Lower lobe of right lung (tissue), 2 donors: ENCODE measurements around the gene SNAPIN. TPM values are rescaled to one million over a fixed set of nuclear protein-coding genes. Genes with fewer than 3 reads are reported as not detected.
A peak's percentile ranks its signal among the peaks of the same experiment; 100 is the strongest.

Experiments
- ATAC-seq, 2 donors: fragments of 200-7000 bp; cut with Tn5 transposase; one replicate each; pipeline ENCODE4 v1.9.1; 2020 to 2022; ENCODE audit warnings: mild to moderate bottlenecking in 2 of 2, moderate library complexity in 2 of 2
- DNase-seq: peaks from one replicate; pipeline ENCODE4 v3.0.0-alpha.2; 2020
- H3K27ac ChIP-seq: fragments of 200-600 bp; one replicate; pipeline ENCODE4 v1.8.0; 2022
- H3K27me3 ChIP-seq: fragments of 200-600 bp; one replicate; pipeline ENCODE4 v1.8.0; 2022; ENCODE audit warnings: low read depth
- H3K36me3 ChIP-seq: fragments of 200-600 bp; one replicate; pipeline ENCODE4 v1.8.0; 2022; ENCODE audit warnings: mild to moderate bottlenecking
- H3K4me1 ChIP-seq: fragments of 200-600 bp; one replicate; pipeline ENCODE4 v1.8.0; 2022
- H3K4me3 ChIP-seq: fragments of 200-600 bp; one replicate; pipeline ENCODE4 v1.8.0; 2022; ENCODE audit warnings: mild to moderate bottlenecking
- H3K9me3 ChIP-seq: fragments of 200-600 bp; one replicate; pipeline ENCODE4 v1.8.0; 2022
- intact Hi-C: fragments of 100-400 bp; cut with DNase I; formaldehyde crosslinking; loops from one replicate; pipeline ENCODE4 v1.11.0; 2022
- total RNA-seq: library from RNA; stranded (reverse); fragmentation: NEBNext Ultra II Directional; extraction: Animal tissue kit (Norgen Biotek cat#: 25700); gene quantifications from one replicate; pipeline ENCODE4 v1.2.1, GENCODE V29; 2021
- TF ChIP-seq, protein P1 (sequence below): fragments of 200-600 bp; IDR thresholded peaks from one replicate; pipeline ENCODE4 v1.8.0; 2022; ENCODE audit warnings: antibody characterized with exemption, mild to moderate bottlenecking
- donor health status: DM: no; HTN: yes; CAD: no; lungs with severe emphysema.

SNAPIN gene
- total RNA-seq, 1 donor from 2014 or later: 40.2 TPM

DNA sequence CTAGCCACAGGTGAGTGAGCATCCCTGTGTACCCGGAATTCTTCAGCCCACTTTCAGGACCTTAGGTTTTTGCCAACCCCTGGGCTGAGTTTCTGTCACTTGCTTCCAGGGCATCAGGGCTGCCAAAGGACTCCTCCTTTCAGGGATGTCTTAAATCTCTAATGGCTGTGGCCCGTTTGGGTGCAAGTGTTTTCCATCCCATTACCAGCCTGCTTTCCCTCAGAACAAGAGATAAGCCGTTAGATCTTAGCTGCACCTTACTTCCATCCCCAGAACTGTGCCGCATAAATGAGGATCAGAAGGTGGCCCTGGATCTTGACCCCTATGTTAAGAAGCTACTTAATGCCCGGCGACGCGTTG is 652 bp downstream of the SNAPIN start:
- intact Hi-C loops: no loop called here
- Histone ChIP-seq H3K36me3 (peaks cover 35% of the 10 kb centered on the region), H3K27me3 (no peaks in the 10 kb centered on the region), H3K4me1 (peaks cover 14% of the 10 kb centered on the region), H3K9me3 (no peaks in the 10 kb centered on the region), H3K27ac (peak overlapping the region; percentile 90), H3K4me3 (peak overlapping the region; percentile 72)
- ATAC-seq (no peak), DNase-seq (no peak)
- TF ChIP-seq, protein P1, sequence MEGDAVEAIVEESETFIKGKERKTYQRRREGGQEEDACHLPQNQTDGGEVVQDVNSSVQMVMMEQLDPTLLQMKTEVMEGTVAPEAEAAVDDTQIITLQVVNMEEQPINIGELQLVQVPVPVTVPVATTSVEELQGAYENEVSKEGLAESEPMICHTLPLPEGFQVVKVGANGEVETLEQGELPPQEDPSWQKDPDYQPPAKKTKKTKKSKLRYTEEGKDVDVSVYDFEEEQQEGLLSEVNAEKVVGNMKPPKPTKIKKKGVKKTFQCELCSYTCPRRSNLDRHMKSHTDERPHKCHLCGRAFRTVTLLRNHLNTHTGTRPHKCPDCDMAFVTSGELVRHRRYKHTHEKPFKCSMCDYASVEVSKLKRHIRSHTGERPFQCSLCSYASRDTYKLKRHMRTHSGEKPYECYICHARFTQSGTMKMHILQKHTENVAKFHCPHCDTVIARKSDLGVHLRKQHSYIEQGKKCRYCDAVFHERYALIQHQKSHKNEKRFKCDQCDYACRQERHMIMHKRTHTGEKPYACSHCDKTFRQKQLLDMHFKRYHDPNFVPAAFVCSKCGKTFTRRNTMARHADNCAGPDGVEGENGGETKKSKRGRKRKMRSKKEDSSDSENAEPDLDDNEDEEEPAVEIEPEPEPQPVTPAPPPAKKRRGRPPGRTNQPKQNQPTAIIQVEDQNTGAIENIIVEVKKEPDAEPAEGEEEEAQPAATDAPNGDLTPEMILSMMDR: no peak

DNA sequence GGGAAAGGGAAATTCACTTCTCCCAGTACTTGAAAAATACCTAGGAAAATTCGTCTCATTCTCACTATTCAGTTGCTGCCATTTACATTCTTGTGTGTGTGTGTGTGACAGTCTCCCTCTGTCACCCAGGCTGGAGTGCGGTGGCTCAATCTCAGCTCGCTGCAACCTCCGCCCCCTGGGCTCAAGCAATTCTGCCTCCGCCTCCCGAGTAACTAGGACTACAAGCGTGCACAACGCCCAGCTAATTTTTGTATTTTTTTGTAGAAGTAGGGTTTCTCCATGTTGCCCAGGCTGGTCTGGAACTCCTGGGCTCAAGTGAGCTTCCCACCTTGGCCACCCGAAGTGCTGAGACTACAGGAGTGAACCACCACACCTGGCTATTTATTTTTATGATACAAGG is 1.2 kb downstream of the SNAPIN start:
- Histone ChIP-seq H3K27me3 (no peaks in the 10 kb centered on the region), H3K4me3 (peak overlapping the region; percentile 72), H3K9me3 (no peaks in the 10 kb centered on the region), H3K27ac (peak overlapping the region; percentile 90), H3K4me1 (peaks cover 14% of the 10 kb centered on the region), H3K36me3 (peaks cover 40% of the 10 kb centered on the region)
- DNase-seq (no peak), ATAC-seq (no peak)
- TF ChIP-seq, protein P1: no peak
- intact Hi-C loops: no loop called here

DNA sequence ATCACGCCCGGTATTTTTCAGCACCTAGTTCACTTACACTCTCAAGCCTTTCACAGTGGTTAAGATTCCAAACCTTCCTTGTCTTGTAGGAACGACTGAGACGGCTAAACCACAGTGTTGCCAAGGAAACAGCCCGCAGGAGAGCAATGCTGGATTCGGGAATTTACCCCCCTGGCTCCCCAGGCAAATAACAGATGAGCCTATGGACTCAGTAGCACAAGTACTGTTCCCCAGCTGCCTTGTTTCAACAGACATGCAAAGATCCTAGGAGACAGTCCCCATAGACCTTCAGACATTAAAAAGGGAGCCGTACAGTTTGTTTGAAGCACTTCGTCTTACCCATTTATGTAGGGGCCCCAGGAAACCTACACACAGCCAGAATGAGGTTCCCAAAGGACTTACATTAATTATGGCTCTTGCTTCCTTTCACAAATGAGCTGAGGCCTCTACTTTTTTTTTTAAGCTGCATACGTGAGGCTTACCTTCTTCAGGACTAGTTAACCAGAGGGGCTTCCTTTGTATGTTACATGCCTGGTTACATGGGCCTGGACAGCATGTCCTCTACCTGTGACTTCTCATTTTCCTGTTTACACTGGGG is 2.7 kb downstream of the SNAPIN start:
- TF ChIP-seq, protein P1: no peak
- intact Hi-C loops: no loop called here
- peaks cover 56% of the 10 kb centered on the region for H3K36me3 ChIP-seq
- H3K4me1 ChIP-seq: peaks cover 14% of the 10 kb centered on the region
- H3K9me3 ChIP-seq: no peaks in the 10 kb centered on the region
- no peak overlapping the region for H3K27ac ChIP-seq
- no peak overlapping the region for H3K4me3 ChIP-seq
- DNase-seq: no peak
- no peak for ATAC-seq
- H3K27me3 ChIP-seq: no peaks in the 10 kb centered on the region

DNA sequence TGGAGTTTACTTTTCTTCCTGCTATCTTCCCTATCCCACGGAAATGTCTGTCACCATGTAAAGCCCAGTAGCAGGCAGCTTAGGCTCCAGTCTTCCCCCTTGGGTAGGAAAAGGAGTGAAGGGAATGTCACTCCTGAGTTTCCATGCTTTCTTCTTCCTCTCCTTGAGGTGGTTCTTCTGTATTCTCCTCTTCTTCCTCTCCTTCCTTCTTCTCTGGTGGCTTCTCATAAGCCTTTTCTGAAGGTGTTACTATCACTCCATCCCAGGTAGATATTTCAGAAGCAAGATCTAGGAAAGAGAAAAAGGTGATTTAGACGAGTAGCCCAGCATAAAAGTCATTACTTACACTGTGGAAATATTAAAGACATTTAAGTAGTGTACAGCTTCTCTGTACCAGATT is 3.8 kb downstream of the SNAPIN start:
- Histone ChIP-seq H3K36me3 (peaks cover 66% of the 10 kb centered on the region), H3K27me3 (no peaks in the 10 kb centered on the region), H3K27ac (no peak overlapping the region), H3K9me3 (no peaks in the 10 kb centered on the region), H3K4me3 (no peak overlapping the region), H3K4me1 (peaks cover 14% of the 10 kb centered on the region)
- ATAC-seq (no peak), DNase-seq (no peak)
- TF ChIP-seq, protein P1: no peak
- intact Hi-C loops: no loop called here

DNA sequence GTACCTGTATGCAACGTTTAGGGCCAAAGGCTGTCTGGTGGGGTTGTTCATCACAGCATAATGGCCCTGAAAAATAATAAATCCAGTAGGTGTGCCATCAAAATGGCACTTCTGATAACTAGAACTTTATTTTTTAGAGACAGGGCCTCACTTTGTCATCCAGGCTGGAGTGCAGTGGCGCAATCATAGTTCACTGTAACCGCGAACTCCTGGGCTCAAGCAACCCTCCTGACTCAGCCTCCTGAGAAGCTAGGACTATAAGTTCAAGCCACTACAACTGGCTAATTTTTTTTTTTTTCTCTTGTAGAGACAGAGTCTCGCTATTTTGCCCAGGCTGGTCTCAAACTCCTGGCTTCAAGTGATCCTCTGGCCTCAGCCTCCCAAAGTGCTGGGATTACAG is 4.7 kb downstream of the SNAPIN start:
- H3K36me3 ChIP-seq: peaks cover 76% of the 10 kb centered on the region
- H3K9me3 ChIP-seq: no peaks in the 10 kb centered on the region
- no peak for DNase-seq
- no peak overlapping the region for H3K4me3 ChIP-seq
- TF ChIP-seq, protein P1: no peak
- H3K27me3 ChIP-seq: no peaks in the 10 kb centered on the region
- intact Hi-C loops: no loop called here
- peaks cover 13% of the 10 kb centered on the region for H3K4me1 ChIP-seq
- H3K27ac ChIP-seq: no peak overlapping the region
- ATAC-seq: no peak
